Ectodermal cell (in vitro differentiated cells): ENCODE results near the gene SLC36A3.
"Not testable (repeated sequence)": the region's sequence is repeated elsewhere in the genome, so short reads cannot be mapped to it uniquely, and the experiment has no call there.

ENCODE experiments used
- H3K27ac ChIP-seq: 2 replicates; pipeline ENCODE4 v1.7.0; 2013; ENCODE audit warnings: mild to moderate bottlenecking, low read depth, low read length; ENCODE audit not compliant: insufficient read depth, poor library complexity, severe bottlenecking
- H3K27me3 ChIP-seq: 2 replicates; pipeline ENCODE4 v1.7.0; 2013; ENCODE audit warnings: mild to moderate bottlenecking, low read length; ENCODE audit not compliant: insufficient read depth, control insufficient read depth, poor library complexity, severe bottlenecking
- H3K36me3 ChIP-seq: one replicate; pipeline ENCODE4 v1.7.0; 2013; ENCODE audit warnings: low read length; ENCODE audit not compliant: control insufficient read depth, insufficient read depth
- H3K4me1 ChIP-seq: one replicate; pipeline ENCODE4 v1.7.0; 2013; ENCODE audit warnings: low read length; ENCODE audit not compliant: control insufficient read depth, insufficient read depth
- H3K4me3 ChIP-seq: 2 replicates; pipeline ENCODE4 v1.7.0; 2013; ENCODE audit warnings: low read depth, low read length, control low read depth; ENCODE audit not compliant: insufficient read depth
- H3K9me3 ChIP-seq: 2 replicates; pipeline ENCODE4 v1.7.0; 2013; ENCODE audit warnings: mild to moderate bottlenecking, low read length, moderate library complexity; ENCODE audit not compliant: control insufficient read depth
- WGBS, 2 experiments: methylation state at CpG; one replicate each; pipeline ENCODE4 v1.1.7; 2013; ENCODE audit warnings: missing lambda C conversion rate in 2 of 2; 5-methylcytosine and 5-hydroxymethylcytosine counted together

Gene SLC36A3

GRCh38 chr5:151267491-151268260 lies 35.9 kb downstream of the SLC36A3 start:
- 91 to 93% methylated on average over 9 to 11 of the region's 11 CpGs for WGBS, 2 experiments
- no peaks in the 10 kb centered on the region for H3K9me3 ChIP-seq
- H3K36me3 ChIP-seq = peaks cover 7% of the 10 kb centered on the region
- H3K4me3 ChIP-seq = no peak overlapping the region
- no peaks in the 10 kb centered on the region for H3K27me3 ChIP-seq
- no peak overlapping the region for H3K27ac ChIP-seq
- H3K4me1 ChIP-seq = no peaks in the 10 kb centered on the region

DNA sequence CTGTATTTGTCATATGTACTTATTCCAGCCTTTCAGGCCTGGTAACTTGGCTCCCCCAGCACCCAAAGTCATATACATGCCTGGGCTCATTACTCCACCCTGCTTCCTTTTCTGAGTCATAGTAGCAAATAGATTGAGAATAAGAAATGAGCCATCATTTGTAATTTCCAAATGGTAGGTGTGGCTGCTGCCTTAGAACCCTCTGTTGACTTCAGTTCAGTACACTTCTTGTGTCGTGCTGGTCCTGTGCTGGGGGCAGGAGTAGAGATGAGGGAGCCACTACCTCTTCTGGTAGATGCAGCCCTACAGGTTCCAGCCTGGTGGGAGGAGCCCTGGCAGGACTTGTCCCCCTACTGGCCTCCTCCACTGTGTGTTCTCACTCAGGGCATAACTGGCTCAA lies 39.5 kb downstream of the SLC36A3 start:
- H3K9me3 ChIP-seq = no peaks in the 10 kb centered on the region
- WGBS, 2 experiments = 90% methylated on average over 1 of the region's 1 CpG
- no peak overlapping the region for H3K4me3 ChIP-seq
- H3K27ac ChIP-seq = no peak overlapping the region
- H3K27me3 ChIP-seq = no peaks in the 10 kb centered on the region
- H3K4me1 ChIP-seq = no peaks in the 10 kb centered on the region
- H3K36me3 ChIP-seq = peaks cover 7% of the 10 kb centered on the region

GRCh38 chr5:151262532-151262931 lies 41.0 kb downstream of the SLC36A3 start:
- no peak overlapping the region for H3K27ac ChIP-seq
- H3K9me3 ChIP-seq = no peaks in the 10 kb centered on the region
- no peaks in the 10 kb centered on the region for H3K27me3 ChIP-seq
- H3K36me3 ChIP-seq = peaks cover 7% of the 10 kb centered on the region
- 92 to 96% methylated on average over 3 of the region's 3 CpGs for WGBS, 2 experiments
- H3K4me3 ChIP-seq = no peak overlapping the region
- no peaks in the 10 kb centered on the region for H3K4me1 ChIP-seq

DNA sequence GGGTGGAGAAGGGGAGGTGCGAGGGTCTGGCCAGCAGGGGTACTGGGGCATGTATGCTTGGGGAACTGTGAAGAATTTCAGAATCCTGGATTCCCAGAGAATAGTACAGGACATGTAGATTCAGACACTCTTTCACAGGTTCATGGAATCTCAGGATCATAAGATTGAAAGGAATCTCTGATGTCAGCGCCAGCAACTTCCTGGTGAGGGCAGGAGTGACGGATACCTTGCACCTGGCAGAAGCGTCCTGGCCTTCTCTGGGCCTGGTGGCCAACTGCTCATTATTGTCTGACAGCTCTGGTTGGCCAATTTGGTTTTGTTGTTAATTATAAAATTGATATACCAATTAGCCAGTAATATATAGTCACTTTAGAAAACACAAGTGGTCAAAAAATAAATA lies 43.6 kb downstream of the SLC36A3 start:
- no peak overlapping the region for H3K27ac ChIP-seq
- H3K4me1 ChIP-seq = no peaks in the 10 kb centered on the region
- WGBS, 2 experiments = 93 to 98% methylated on average over 4 of the region's 4 CpGs
- no peak overlapping the region for H3K4me3 ChIP-seq
- H3K9me3 ChIP-seq = no peaks in the 10 kb centered on the region
- no peaks in the 10 kb centered on the region for H3K27me3 ChIP-seq
- H3K36me3 ChIP-seq = no peaks in the 10 kb centered on the region

GRCh38 chr5:151258816-151259215 lies 44.8 kb downstream of the SLC36A3 start:
- 0% methylated on average over 1 of the region's 1 CpG for WGBS, 2 experiments
- H3K9me3 ChIP-seq = no peaks in the 10 kb centered on the region
- H3K27ac ChIP-seq = no peak overlapping the region
- H3K36me3 ChIP-seq = no peaks in the 10 kb centered on the region
- H3K27me3 ChIP-seq = no peaks in the 10 kb centered on the region
- no peaks in the 10 kb centered on the region for H3K4me1 ChIP-seq
- H3K4me3 ChIP-seq = no peak overlapping the region

DNA sequence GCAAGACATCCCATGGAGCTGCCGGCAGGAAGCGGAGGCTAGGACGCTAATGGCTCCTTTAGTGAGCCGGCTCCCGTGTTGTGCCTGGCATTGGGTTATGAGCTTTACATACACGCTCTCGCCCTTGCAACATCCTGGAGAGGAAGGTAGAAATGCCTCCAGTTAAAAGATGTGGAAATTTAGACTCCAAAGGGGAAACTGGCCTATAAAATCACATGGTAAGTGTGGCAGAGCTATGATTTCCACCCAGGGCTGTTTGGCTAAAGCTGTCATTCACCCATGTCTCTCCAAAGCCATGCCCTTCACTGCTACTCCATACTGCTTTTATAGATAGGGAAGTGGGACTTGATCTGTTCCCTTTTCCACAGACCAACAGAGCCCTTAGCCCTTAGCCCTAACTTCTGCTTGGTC lies 45.4 kb downstream of the SLC36A3 start:
- H3K4me3 ChIP-seq = no peak overlapping the region
- 84 to 88% methylated on average over 7 of the region's 7 CpGs for WGBS, 2 experiments
- H3K36me3 ChIP-seq = no peaks in the 10 kb centered on the region
- H3K27ac ChIP-seq = no peak overlapping the region
- no peaks in the 10 kb centered on the region for H3K27me3 ChIP-seq
- peaks cover 3% of the 10 kb centered on the region for H3K4me1 ChIP-seq
- H3K9me3 ChIP-seq = no peaks in the 10 kb centered on the region

DNA sequence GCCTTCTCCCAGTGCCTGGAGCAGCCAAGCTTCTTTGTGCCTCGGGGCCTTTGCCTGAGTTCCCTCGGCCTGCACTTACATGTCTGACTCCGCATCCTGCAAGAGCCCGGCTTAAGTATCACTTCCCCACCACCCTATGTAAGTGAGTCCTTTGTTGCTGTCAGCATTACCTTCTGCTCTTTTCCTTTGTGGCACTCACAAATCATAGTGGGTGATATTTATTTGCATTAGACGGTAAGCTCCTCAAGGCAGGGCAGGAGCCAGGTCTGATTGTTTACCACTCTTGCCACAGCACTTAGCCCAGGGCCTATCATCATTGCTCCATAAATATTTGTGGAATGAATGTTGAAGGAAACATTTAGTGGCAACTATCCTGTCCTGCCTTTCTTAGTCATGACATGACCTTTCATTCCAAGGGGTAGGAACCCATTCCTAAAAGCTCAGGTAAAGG lies 45.8 kb downstream of the SLC36A3 start:
- no peaks in the 10 kb centered on the region for H3K27me3 ChIP-seq
- H3K27ac ChIP-seq = no peak overlapping the region
- H3K4me3 ChIP-seq = no peak overlapping the region
- peaks cover 3% of the 10 kb centered on the region for H3K4me1 ChIP-seq
- WGBS, 2 experiments = 87 to 90% methylated on average over 5 of the region's 5 CpGs
- no peaks in the 10 kb centered on the region for H3K36me3 ChIP-seq
- no peaks in the 10 kb centered on the region for H3K9me3 ChIP-seq

DNA sequence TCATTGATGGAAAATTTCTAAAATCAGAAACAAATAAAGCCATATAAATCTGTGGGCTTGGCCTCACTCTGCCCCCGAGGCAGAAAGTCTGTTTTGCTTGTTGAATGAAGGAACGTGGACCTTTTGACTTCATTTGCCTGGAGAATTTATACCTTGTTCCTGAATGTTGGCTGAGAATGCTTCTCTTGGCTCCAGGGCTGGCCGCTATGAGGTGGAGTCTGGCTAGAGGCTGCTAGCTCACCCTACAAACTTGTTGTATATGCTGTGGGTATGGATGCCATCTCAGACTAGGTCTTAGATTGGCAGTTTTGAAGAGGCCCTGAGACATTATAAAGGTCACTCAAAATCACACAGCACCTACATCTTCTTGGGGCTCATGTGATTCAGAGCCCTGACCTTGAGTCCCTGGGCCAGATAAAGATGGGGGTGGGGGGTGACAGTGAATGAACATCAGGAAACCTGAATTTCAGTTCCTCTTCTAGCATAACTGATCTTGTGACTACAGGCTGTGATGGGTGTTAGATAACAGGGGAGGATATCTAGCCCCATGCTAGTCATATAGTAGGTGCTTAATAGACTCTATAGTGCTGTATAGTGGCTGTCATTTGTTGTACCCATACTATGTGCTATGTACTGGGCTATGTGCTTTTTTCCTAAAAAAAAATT lies 47.8 kb downstream of the SLC36A3 start:
- Histone ChIP-seq H3K36me3 (no peaks in the 10 kb centered on the region), H3K27me3 (peaks cover 5% of the 10 kb centered on the region), H3K4me3 (no peak overlapping the region), H3K27ac (no peak overlapping the region), H3K4me1 (peaks cover 3% of the 10 kb centered on the region), H3K9me3 (no peaks in the 10 kb centered on the region)
- 96 to 97% methylated on average over 3 of the region's 3 CpGs for WGBS, 2 experiments

DNA sequence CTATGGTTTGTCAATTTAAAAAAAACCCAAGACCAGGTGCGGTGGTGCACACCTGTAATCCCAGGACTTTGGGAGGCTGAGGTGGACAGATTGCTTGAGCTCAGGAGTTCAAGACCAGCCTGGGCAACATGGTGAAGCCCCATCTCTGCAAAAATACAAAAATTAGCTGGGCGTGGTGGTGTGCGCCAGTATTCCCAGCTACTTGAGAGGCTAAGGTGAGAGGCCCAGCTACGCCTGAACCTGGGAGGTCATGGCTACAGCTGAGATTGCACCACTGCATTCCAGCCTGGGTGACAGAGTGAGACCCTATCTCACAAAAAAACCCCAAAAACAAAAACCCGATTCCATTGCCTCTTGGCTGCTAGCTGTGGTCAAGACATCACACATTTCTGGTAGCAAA lies 48.6 kb downstream of the SLC36A3 start:
- not testable (repeated sequence) for H3K4me1 ChIP-seq, H3K27ac ChIP-seq, H3K9me3 ChIP-seq, H3K36me3 ChIP-seq, H3K27me3 ChIP-seq, H3K4me3 ChIP-seq
- WGBS, 2 experiments = 91 to 95% methylated on average over 5 of the region's 5 CpGs

GRCh38 chr5:151254556-151254955 lies 49.0 kb downstream of the SLC36A3 start:
- H3K27ac ChIP-seq = no peak overlapping the region
- no peak overlapping the region for H3K4me3 ChIP-seq
- peaks cover 5% of the 10 kb centered on the region for H3K27me3 ChIP-seq
- H3K4me1 ChIP-seq = peaks cover 3% of the 10 kb centered on the region
- H3K9me3 ChIP-seq = no peaks in the 10 kb centered on the region
- WGBS, 2 experiments = 100% methylated on average over 1 of the region's 1 CpG
- no peaks in the 10 kb centered on the region for H3K36me3 ChIP-seq
